Measurements from ENCODE around the gene DDX3X. TPM values are rescaled to one million over a fixed set of nuclear protein-coding genes. Genes with fewer than 3 reads are reported as not detected.

DDX3X gene
- total and polyA plus RNA-seq, 9 of the 15 experiments (the other 6 are each of a cell fraction or from before 2014, with no cell fraction given) = 51.3 to 232 (median 138) TPM

DNA sequence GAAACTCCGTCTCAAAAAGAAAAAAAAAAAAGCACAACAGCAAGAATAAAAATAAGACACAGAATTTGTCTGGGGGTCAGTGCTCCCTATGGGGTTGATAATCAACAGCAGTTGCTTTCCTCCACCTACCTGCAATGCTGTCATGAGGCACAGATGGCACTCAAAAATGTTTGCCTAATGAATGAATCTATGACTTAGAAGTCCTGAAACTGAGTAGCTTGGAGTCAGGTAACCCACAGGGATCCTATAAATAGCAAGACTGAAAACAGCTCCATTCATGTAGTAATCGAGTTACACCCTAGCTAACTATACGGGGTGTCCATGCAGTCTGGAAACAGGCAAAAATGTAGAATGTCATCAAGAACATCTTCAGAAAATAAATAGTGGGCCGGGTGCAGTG is 19.8 kb upstream of the DDX3X start:
- no peaks in the 10 kb centered on the region for H3K9me1 ChIP-seq (ENCODE audit: control insufficient read depth, insufficient read depth, low read length)
- ChIA-PET POLR2A (interaction anchor here (1.0 kb wide), 1 partner anchor 17 kb away, joined by 3 read pairs; no protein-coding TSS in a partner anchor), CTCF (ENCODE audit: low intra/inter-chr PET ratio) (no interaction called here)
- H2AFZ ChIP-seq (ENCODE audit: low read depth, low read length) = no peak overlapping the region
- H4K20me1 ChIP-seq (replicated peaks; ENCODE audit: control insufficient read depth, insufficient read depth, low read length) = no peaks in the 10 kb centered on the region
- no peak for TF ChIP-seq BRD9 (IDR thresholded peaks at IDR 0.05; ENCODE audit: low read depth, partially characterized antibody)
- TF ChIP-seq, protein P1, sequence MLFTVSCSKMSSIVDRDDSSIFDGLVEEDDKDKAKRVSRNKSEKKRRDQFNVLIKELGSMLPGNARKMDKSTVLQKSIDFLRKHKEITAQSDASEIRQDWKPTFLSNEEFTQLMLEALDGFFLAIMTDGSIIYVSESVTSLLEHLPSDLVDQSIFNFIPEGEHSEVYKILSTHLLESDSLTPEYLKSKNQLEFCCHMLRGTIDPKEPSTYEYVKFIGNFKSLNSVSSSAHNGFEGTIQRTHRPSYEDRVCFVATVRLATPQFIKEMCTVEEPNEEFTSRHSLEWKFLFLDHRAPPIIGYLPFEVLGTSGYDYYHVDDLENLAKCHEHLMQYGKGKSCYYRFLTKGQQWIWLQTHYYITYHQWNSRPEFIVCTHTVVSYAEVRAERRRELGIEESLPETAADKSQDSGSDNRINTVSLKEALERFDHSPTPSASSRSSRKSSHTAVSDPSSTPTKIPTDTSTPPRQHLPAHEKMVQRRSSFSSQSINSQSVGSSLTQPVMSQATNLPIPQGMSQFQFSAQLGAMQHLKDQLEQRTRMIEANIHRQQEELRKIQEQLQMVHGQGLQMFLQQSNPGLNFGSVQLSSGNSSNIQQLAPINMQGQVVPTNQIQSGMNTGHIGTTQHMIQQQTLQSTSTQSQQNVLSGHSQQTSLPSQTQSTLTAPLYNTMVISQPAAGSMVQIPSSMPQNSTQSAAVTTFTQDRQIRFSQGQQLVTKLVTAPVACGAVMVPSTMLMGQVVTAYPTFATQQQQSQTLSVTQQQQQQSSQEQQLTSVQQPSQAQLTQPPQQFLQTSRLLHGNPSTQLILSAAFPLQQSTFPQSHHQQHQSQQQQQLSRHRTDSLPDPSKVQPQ (CRISPR knock-in tag; IDR thresholded peaks at IDR 0.05; ENCODE audit: borderline replicate concordance) = no peak
- TF ChIP-seq ZNF408 (CRISPR knock-in tag; IDR thresholded peaks at IDR 0.05; ENCODE audit: low read depth) = no peak
- no peak for TF ChIP-seq MYNN (IDR thresholded peaks at IDR 0.05)
- no peak for TF ChIP-seq MYNN (CRISPR knock-in tag; IDR thresholded peaks at IDR 0.05)
- TF ChIP-seq, protein P2, sequence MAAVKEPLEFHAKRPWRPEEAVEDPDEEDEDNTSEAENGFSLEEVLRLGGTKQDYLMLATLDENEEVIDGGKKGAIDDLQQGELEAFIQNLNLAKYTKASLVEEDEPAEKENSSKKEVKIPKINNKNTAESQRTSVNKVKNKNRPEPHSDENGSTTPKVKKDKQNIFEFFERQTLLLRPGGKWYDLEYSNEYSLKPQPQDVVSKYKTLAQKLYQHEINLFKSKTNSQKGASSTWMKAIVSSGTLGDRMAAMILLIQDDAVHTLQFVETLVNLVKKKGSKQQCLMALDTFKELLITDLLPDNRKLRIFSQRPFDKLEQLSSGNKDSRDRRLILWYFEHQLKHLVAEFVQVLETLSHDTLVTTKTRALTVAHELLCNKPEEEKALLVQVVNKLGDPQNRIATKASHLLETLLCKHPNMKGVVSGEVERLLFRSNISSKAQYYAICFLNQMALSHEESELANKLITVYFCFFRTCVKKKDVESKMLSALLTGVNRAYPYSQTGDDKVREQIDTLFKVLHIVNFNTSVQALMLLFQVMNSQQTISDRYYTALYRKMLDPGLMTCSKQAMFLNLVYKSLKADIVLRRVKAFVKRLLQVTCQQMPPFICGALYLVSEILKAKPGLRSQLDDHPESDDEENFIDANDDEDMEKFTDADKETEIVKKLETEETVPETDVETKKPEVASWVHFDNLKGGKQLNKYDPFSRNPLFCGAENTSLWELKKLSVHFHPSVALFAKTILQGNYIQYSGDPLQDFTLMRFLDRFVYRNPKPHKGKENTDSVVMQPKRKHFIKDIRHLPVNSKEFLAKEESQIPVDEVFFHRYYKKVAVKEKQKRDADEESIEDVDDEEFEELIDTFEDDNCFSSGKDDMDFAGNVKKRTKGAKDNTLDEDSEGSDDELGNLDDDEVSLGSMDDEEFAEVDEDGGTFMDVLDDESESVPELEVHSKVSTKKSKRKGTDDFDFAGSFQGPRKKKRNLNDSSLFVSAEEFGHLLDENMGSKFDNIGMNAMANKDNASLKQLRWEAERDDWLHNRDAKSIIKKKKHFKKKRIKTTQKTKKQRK (IDR thresholded peaks at IDR 0.05; ENCODE audit: borderline replicate concordance, low read depth, low read length) = no peak
- TF ChIP-seq ZNF23 (CRISPR knock-in tag; IDR thresholded peaks at IDR 0.05) = no peak
- TF ChIP-seq SRSF9 (IDR thresholded peaks at IDR 0.05; ENCODE audit: borderline replicate concordance, low read depth, low read length) = no peak
- TF ChIP-seq CHCHD3 (CRISPR knock-in tag; IDR thresholded peaks at IDR 0.05) = no peak
- TF ChIP-seq, protein P3, sequence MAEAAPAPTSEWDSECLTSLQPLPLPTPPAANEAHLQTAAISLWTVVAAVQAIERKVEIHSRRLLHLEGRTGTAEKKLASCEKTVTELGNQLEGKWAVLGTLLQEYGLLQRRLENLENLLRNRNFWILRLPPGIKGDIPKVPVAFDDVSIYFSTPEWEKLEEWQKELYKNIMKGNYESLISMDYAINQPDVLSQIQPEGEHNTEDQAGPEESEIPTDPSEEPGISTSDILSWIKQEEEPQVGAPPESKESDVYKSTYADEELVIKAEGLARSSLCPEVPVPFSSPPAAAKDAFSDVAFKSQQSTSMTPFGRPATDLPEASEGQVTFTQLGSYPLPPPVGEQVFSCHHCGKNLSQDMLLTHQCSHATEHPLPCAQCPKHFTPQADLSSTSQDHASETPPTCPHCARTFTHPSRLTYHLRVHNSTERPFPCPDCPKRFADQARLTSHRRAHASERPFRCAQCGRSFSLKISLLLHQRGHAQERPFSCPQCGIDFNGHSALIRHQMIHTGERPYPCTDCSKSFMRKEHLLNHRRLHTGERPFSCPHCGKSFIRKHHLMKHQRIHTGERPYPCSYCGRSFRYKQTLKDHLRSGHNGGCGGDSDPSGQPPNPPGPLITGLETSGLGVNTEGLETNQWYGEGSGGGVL (CRISPR knock-in tag; IDR thresholded peaks at IDR 0.05) = no peak
- no peak overlapping the region for H3K9ac ChIP-seq (ENCODE audit: insufficient read depth in 1 of 2, low read depth in 2 of 2, low read length in 2 of 2)
- DNase-seq (ENCODE audit: extremely low read depth in 1 of 4, low spot score in 3 of 4) (no peak), FAIRE-seq (no peak), ATAC-seq (no peak)
- no peak overlapping the region for H3K4me3 ChIP-seq
- no peak overlapping the region for H3K4me2 ChIP-seq (ENCODE audit: insufficient read depth, low read length)
- no peaks in the 10 kb centered on the region for H3K4me1 ChIP-seq (replicated peaks in 1 of 2; ENCODE audit: control insufficient read depth in 2 of 2, insufficient read depth in 2 of 2, low read length in 2 of 2)
- no peaks in the 10 kb centered on the region for H3K27me3 ChIP-seq (ENCODE audit: control insufficient read depth in 2 of 2, insufficient read depth in 2 of 2, low read length in 2 of 2)
- 7% methylated on average over 4 of the region's 4 CpGs for WGBS (ENCODE audit: insufficient coverage, low coverage, missing lambda C conversion rate)
- intact Hi-C loops (cut with micrococcal nuclease) (no loop called here), in situ Hi-C loops (cut with MboI) (no loop called here)
- no peak overlapping the region for H3K27ac ChIP-seq (ENCODE audit: extremely low read depth, low read depth, low read length)
- BruUV-seq (replicated peaks) = no TSS peak
- H3K36me3 ChIP-seq (ENCODE audit: control insufficient read depth, insufficient read depth, low read length) = no peaks in the 10 kb centered on the region
- H3K79me2 ChIP-seq (ENCODE audit: control insufficient read depth, insufficient read depth, low read length) = no peaks in the 10 kb centered on the region
- no peaks in the 10 kb centered on the region for H3K9me3 ChIP-seq (replicated peaks; ENCODE audit: control insufficient read depth, insufficient read depth, low read depth, low read length)
